HepG2 (cell line): ENCODE results near the gene ALOX15. TPM values are rescaled to one million over a fixed set of nuclear protein-coding genes. Genes with fewer than 3 reads are reported as not detected.

Experiments
- ATAC-seq: fragments of 200-7000 bp; cut with Tn5 transposase; 3 replicates; pipeline ENCODE4 v1.9.1; 2020; ENCODE audit warnings: mild to moderate bottlenecking, moderate library complexity
- BruUV-seq: library from RNA; stranded (reverse); fragments of 400-500 nt; replicated peaks from 2 replicates; lab custom pipeline; 2021; lab: Mats Ljungman, UMichigan
- CTCF ChIA-PET: fragments of 300-600 bp; formaldehyde crosslinking; extraction: SDS; loops from one replicate; lab custom pipeline; 2021; ENCODE audit warnings: low total read pairs, inconsistent platforms, low intra/inter-chr PET ratio; lab: Yijun Ruan, JAX
- POLR2A ChIA-PET: fragments of 350-600 bp; sonication (Branson Sonifier 250); formaldehyde crosslinking; loops from one replicate; lab custom pipeline; 2020; ENCODE audit warnings: antibody characterized with exemption, inconsistent platforms; lab: Yijun Ruan, JAX
- DNase-seq: peaks from one replicate; pipeline ENCODE4 v3.0.0-alpha.2; 2015; ENCODE audit warnings: low spot score
- FAIRE-seq: peaks from 3 replicates; lab custom pipeline; 2011; peaks lifted over from hg19 to GRCh38; lab: Jason Lieb, UNC
- H2AFZ ChIP-seq: one replicate; pipeline ENCODE4 v1.6.1; 2011; ENCODE audit warnings: low read length, inconsistent platforms
- H3K27ac ChIP-seq: fragments of 300-600 bp; 3 replicates; pipeline ENCODE4 v1.8.0; 2011; ENCODE audit warnings: mixed run types, mild to moderate bottlenecking, mixed read lengths, low read length, inconsistent platforms; ENCODE audit not compliant: insufficient read depth; ENCODE audit errors: extremely low read length
- H3K27me3 ChIP-seq, 2 experiments: fragments of 200-600 bp in 1 of 2; 2 replicates in 1 of 2; 3 replicates in 1 of 2; pipeline versions ENCODE4 v1.6.0 to v1.8.0; 2011; ENCODE audit warnings: low read length in 2 of 2, mild to moderate bottlenecking in 2 of 2, moderate library complexity in 2 of 2, inconsistent platforms in 1 of 2; ENCODE audit not compliant: insufficient read depth in 2 of 2, control insufficient read depth in 1 of 2
- H3K36me3 ChIP-seq, 2 experiments: fragments of 200-600 bp in 1 of 2; replicated peaks in 1 of 2; 2 replicates in 1 of 2; 3 replicates in 1 of 2; pipeline versions ENCODE4 v1.5.1 to v1.8.0; 2011; ENCODE audit warnings: low read length in 2 of 2, inconsistent platforms in 1 of 2; ENCODE audit not compliant: insufficient read depth in 2 of 2, control insufficient read depth in 1 of 2
- H3K4me1 ChIP-seq: 2 replicates; pipeline ENCODE4 v1.5.1; 2012; ENCODE audit warnings: low read length, inconsistent platforms; ENCODE audit not compliant: insufficient read depth
- H3K4me2 ChIP-seq: 2 replicates; pipeline ENCODE4 v1.6.0; 2011; ENCODE audit warnings: low read depth, low read length, inconsistent platforms
- H3K4me3 ChIP-seq, 3 experiments: fragments of 200-600 bp in 1 of 3; sonication (generic), shearing (Covaris generic) in 1 of 3; replicated peaks in 1 of 3; 2 replicates each; pipeline ENCODE4 v1.5.1; 2011 to 2016; ENCODE audit warnings: low read length in 3 of 3, inconsistent platforms in 2 of 3, low read depth in 2 of 3, mild to moderate bottlenecking in 2 of 3, control low read depth in 1 of 3, mixed read lengths in 1 of 3; ENCODE audit not compliant: insufficient read depth in 1 of 3
- H3K79me2 ChIP-seq: one replicate; pipeline ENCODE4 v1.6.1; 2011; ENCODE audit warnings: low read length, inconsistent platforms; ENCODE audit not compliant: insufficient read depth
- H3K9ac ChIP-seq: 2 replicates; pipeline ENCODE4 v1.6.0; 2011; ENCODE audit warnings: mild to moderate bottlenecking, low read depth, low read length, inconsistent platforms; ENCODE audit not compliant: insufficient read depth
- H3K9me3 ChIP-seq: 2 replicates; pipeline ENCODE4 v1.5.1; 2012; ENCODE audit warnings: mild to moderate bottlenecking, low read length
- H4K20me1 ChIP-seq: 2 replicates; pipeline ENCODE4 v1.6.0; 2011; ENCODE audit warnings: inconsistent platforms, mild to moderate bottlenecking, low read length, moderate library complexity; ENCODE audit not compliant: insufficient read depth
- AGO2 ChIP-seq: fragments of 200-400 bp; formaldehyde crosslinking; optimal IDR thresholded peaks from 2 replicates; pipeline ENCODE3; 2017; ENCODE audit warnings: mild to moderate bottlenecking, low read depth, low read length, moderate library complexity
- AKAP8 ChIP-seq: sonication (generic); formaldehyde crosslinking; IDR thresholded peaks from 2 replicates; pipeline ENCODE4 v1.5.1; 2020; ENCODE audit warnings: mild to moderate bottlenecking, missing genetic modification reagents
- FOXK2 ChIP-seq: fragments of 450-650 bp; IDR thresholded peaks from 2 replicates; pipeline ENCODE4 v1.6.1; 2016
- MAFK ChIP-seq, 2 experiments: IDR thresholded peaks in 1 of 2; conservative IDR thresholded peaks in 1 of 2; 2 replicates each; pipeline ENCODE4 v1.6.1; 2011; ENCODE audit warnings: improper control_type of control experiment in 2 of 2, low read length in 2 of 2
- SIN3B ChIP-seq: fragments of 150-350 bp; IDR thresholded peaks from 2 replicates; pipeline ENCODE4 v1.6.1; 2014; ENCODE audit warnings: low read length
- YEATS2 ChIP-seq: sonication (generic); formaldehyde crosslinking; IDR thresholded peaks from 2 replicates; pipeline ENCODE4 v1.4.0; 2020; ENCODE audit warnings: missing genetic modification reagents, borderline replicate concordance
- ZNF101 ChIP-seq: sonication (generic); formaldehyde crosslinking; IDR thresholded peaks from 2 replicates; pipeline ENCODE4 v1.4.0; 2020; ENCODE audit warnings: mild to moderate bottlenecking, low read depth, missing genetic modification reagents, borderline replicate concordance
- WGBS: methylation state at CpG from one replicate; pipeline ENCODE4 v1.1.6; 2017; ENCODE audit warnings: low lambda C conversion rate; 5-methylcytosine and 5-hydroxymethylcytosine counted together
- in situ Hi-C: cut with HindIII; loops from 2 replicates; pipeline ENCODE4 v1.10.0; 2017; ENCODE audit warnings: low pct_unique_long_range_greater_than_20kb; ENCODE audit not compliant: extremely low pct_ligation_motif_present
- intact Hi-C: fragments of 100-400 bp; cut with micrococcal nuclease; formaldehyde crosslinking; loops from one replicate; pipeline ENCODE4 v1.10.0; 2022; ENCODE audit not compliant: unreplicated experiment
- polyA plus RNA-seq, 8 experiments: library from polyadenylated mRNA; depleted of rRNA in 3 of 8; stranded (reverse) in 7 of 8; unstranded in 1 of 8; fragments of >200 nt; fragmentation: Illumina TruSeq in 4 of 8; extraction: Trizol in 4 of 8; gene quantifications; 2 replicates each; pipeline versions ENCODE4 v1.2.1 to v1.2.3, GENCODE V29; 2011 to 2016; ENCODE audit warnings: low read depth in 4 of 8, missing spikeins in 1 of 8, mixed read lengths in 1 of 8; ENCODE audit not compliant: insufficient read depth in 1 of 8
- total RNA-seq, 5 experiments: library from RNA; depleted of rRNA; stranded (reverse); fragments of >200 nt; fragmentation: Illumina TruSeq; extraction: Trizol; gene quantifications; 2 replicates each; pipeline ENCODE4 v1.2.3, GENCODE V29; 2016; ENCODE audit warnings: low read depth in 1 of 5
- TF ChIP-seq, protein P1 (sequence below): fragments of 450-650 bp; IDR thresholded peaks from 2 replicates; pipeline ENCODE4 v1.6.1; 2016
- TF ChIP-seq, protein P2 (sequence below): sonication (generic); formaldehyde crosslinking; IDR thresholded peaks from 2 replicates; pipeline ENCODE4 v1.9.0; 2021; ENCODE audit warnings: mild to moderate bottlenecking, missing genetic modification reagents
- TF ChIP-seq, protein P3 (sequence below): IDR thresholded peaks from 2 replicates; pipeline ENCODE4 v1.6.1; 2012; ENCODE audit warnings: low read depth, low read length, improper control_type of control experiment
- TF ChIP-seq, protein P4 (sequence below): sonication (generic); formaldehyde crosslinking; IDR thresholded peaks from 2 replicates; pipeline ENCODE4 v1.8.0; 2022; ENCODE audit warnings: missing genetic modification reagents, mild to moderate bottlenecking, inconsistent platforms, borderline replicate concordance
- TF ChIP-seq, protein P5 (sequence below): sonication (generic); formaldehyde crosslinking; conservative IDR thresholded peaks from 2 replicates; pipeline ENCODE4 v1.5.0; 2020; ENCODE audit warnings: missing genetic modification reagents

The ALOX15 gene
- total and polyA plus RNA-seq, 2 of the 13 experiments (the other 11 are each of a cell fraction or from before 2014, with no cell fraction given): 0.04 TPM; not detected in 1

DNA sequence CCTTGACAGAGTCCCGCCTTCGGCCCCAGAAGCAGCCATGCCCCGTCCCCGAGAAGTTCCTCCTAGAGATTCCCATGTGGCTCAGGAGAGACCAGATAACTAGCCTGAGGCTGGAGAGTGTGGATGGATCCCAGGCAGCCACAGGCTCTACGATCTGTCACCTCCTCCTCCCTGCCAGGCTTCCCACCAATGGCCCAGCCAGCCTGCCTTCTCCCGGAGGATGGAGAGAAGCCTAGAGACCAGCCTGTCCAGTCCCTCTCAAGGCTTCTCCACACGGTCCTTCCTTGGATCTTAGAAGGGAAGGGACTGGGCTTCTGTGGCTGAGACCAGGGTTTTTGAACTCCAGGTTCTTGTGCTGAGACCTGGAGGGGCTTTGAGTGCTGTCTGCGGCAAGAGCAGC lies 58.8 kb downstream of the ALOX15 start:
- no peaks in the 10 kb centered on the region for H4K20me1 ChIP-seq
- no TSS peak for BruUV-seq
- peaks cover 2 to 47% of the 10 kb centered on the region in 2 experiments; a peak in 4 of 5 replicates for H3K27me3 ChIP-seq
- peaks cover 58% of the 10 kb centered on the region for H3K4me1 ChIP-seq
- H3K9me3 ChIP-seq: no peaks in the 10 kb centered on the region
- ATAC-seq: no peak
- POLR2A ChIA-PET: no interaction called here
- 80% methylated on average over 5 of the region's 8 CpGs for WGBS
- CTCF ChIA-PET: interaction anchor here (2.8 kb wide), 1 partner anchor 17 kb away, joined by 13 read pairs; no protein-coding TSS in a partner anchor
- no peak overlapping the region for H3K4me2 ChIP-seq
- no peaks in the 10 kb centered on the region for H3K36me3 ChIP-seq
- no peak overlapping the region for H2AFZ ChIP-seq
- H3K79me2 ChIP-seq: no peaks in the 10 kb centered on the region
- FAIRE-seq: no peak
- no peak overlapping the region for H3K4me3 ChIP-seq
- H3K27ac ChIP-seq: no peak overlapping the region
- no peak for DNase-seq
- no peak overlapping the region for H3K9ac ChIP-seq
- intact Hi-C loops (loop anchor here (2.0 kb wide), 1 partner anchor 16 kb away; no protein-coding TSS in a partner anchor), in situ Hi-C loops (no loop called here)
- TF ChIP-seq, protein P1, sequence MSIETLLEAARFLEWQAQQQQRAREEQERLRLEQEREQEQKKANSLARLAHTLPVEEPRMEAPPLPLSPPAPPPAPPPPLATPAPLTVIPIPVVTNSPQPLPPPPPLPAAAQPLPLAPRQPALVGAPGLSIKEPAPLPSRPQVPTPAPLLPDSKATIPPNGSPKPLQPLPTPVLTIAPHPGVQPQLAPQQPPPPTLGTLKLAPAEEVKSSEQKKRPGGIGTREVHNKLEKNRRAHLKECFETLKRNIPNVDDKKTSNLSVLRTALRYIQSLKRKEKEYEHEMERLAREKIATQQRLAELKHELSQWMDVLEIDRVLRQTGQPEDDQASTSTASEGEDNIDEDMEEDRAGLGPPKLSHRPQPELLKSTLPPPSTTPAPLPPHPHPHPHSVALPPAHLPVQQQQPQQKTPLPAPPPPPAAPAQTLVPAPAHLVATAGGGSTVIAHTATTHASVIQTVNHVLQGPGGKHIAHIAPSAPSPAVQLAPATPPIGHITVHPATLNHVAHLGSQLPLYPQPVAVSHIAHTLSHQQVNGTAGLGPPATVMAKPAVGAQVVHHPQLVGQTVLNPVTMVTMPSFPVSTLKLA: no peak
- TF ChIP-seq, protein P2, sequence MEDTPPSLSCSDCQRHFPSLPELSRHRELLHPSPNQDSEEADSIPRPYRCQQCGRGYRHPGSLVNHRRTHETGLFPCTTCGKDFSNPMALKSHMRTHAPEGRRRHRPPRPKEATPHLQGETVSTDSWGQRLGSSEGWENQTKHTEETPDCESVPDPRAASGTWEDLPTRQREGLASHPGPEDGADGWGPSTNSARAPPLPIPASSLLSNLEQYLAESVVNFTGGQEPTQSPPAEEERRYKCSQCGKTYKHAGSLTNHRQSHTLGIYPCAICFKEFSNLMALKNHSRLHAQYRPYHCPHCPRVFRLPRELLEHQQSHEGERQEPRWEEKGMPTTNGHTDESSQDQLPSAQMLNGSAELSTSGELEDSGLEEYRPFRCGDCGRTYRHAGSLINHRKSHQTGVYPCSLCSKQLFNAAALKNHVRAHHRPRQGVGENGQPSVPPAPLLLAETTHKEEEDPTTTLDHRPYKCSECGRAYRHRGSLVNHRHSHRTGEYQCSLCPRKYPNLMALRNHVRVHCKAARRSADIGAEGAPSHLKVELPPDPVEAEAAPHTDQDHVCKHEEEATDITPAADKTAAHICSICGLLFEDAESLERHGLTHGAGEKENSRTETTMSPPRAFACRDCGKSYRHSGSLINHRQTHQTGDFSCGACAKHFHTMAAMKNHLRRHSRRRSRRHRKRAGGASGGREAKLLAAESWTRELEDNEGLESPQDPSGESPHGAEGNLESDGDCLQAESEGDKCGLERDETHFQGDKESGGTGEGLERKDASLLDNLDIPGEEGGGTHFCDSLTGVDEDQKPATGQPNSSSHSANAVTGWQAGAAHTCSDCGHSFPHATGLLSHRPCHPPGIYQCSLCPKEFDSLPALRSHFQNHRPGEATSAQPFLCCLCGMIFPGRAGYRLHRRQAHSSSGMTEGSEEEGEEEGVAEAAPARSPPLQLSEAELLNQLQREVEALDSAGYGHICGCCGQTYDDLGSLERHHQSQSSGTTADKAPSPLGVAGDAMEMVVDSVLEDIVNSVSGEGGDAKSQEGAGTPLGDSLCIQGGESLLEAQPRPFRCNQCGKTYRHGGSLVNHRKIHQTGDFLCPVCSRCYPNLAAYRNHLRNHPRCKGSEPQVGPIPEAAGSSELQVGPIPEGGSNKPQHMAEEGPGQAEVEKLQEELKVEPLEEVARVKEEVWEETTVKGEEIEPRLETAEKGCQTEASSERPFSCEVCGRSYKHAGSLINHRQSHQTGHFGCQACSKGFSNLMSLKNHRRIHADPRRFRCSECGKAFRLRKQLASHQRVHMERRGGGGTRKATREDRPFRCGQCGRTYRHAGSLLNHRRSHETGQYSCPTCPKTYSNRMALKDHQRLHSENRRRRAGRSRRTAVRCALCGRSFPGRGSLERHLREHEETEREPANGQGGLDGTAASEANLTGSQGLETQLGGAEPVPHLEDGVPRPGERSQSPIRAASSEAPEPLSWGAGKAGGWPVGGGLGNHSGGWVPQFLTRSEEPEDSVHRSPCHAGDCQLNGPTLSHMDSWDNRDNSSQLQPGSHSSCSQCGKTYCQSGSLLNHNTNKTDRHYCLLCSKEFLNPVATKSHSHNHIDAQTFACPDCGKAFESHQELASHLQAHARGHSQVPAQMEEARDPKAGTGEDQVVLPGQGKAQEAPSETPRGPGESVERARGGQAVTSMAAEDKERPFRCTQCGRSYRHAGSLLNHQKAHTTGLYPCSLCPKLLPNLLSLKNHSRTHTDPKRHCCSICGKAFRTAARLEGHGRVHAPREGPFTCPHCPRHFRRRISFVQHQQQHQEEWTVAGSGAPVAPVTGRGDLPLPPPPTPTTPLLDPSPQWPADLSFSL (CRISPR knock-in tag): no peak
- TF ChIP-seq, protein P3, sequence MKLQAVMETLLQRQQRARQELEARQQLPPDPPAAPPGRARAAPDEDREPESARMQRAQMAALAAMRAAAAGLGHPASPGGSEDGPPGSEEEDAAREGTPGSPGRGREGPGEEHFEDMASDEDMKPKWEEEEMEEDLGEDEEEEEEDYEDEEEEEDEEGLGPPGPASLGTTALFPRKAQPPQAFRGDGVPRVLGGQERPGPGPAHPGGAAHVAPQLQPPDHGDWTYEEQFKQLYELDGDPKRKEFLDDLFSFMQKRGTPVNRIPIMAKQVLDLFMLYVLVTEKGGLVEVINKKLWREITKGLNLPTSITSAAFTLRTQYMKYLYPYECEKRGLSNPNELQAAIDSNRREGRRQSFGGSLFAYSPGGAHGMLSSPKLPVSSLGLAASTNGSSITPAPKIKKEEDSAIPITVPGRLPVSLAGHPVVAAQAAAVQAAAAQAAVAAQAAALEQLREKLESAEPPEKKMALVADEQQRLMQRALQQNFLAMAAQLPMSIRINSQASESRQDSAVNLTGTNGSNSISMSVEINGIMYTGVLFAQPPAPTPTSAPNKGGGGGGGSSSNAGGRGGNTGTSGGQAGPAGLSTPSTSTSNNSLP: no peak
- TF ChIP-seq ZNF101 (CRISPR knock-in tag) (no peak), AKAP8 (no peak), SIN3B (no peak), MAFK (conservative IDR thresholded peaks at IDR 0.05 in 1 of 2, IDR thresholded peaks at IDR 0.05 in 1 of 2; ENCODE audit: low read length in 2 of 2) (no peak), YEATS2 (CRISPR knock-in tag) (no peak), FOXK2 (no peak), AGO2 (no peak)
- TF ChIP-seq, protein P4, sequence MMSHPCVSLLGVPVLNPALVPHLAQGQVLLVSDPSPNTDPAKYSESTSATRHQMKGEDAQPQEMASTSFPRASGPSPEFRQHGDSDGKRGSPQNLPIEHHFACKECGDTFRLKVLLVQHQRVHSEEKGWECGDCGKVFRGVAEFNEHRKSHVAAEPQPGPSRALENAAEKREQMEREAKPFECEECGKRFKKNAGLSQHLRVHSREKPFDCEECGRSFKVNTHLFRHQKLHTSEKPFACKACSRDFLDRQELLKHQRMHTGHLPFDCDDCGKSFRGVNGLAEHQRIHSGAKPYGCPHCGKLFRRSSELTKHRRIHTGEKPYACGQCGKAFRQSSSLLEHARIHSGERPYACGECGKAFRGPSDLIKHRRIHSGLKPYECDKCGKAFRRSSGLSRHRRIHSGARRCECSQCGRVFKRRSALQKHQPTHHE: no peak
- TF ChIP-seq, protein P5, sequence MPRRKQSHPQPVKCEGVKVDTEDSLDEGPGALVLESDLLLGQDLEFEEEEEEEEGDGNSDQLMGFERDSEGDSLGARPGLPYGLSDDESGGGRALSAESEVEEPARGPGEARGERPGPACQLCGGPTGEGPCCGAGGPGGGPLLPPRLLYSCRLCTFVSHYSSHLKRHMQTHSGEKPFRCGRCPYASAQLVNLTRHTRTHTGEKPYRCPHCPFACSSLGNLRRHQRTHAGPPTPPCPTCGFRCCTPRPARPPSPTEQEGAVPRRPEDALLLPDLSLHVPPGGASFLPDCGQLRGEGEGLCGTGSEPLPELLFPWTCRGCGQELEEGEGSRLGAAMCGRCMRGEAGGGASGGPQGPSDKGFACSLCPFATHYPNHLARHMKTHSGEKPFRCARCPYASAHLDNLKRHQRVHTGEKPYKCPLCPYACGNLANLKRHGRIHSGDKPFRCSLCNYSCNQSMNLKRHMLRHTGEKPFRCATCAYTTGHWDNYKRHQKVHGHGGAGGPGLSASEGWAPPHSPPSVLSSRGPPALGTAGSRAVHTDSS (CRISPR knock-in tag): no peak
